Right ventricle myocardium inferior (tissue), 1 donor: ENCODE results near the gene ZSCAN25. TPM values are rescaled to one million over a fixed set of nuclear protein-coding genes. Genes with fewer than 3 reads are reported as not detected.
"Not testable (repeated sequence)": the region's sequence is repeated elsewhere in the genome, so short reads cannot be mapped to it uniquely, and the experiment has no call there.

Source experiments
- ATAC-seq: fragments of 200-7000 bp; cut with Tn5 transposase; one replicate; pipeline ENCODE4 v1.9.1; 2020; ENCODE audit warnings: mild to moderate bottlenecking, moderate library complexity
- DNase-seq: peaks from one replicate; pipeline ENCODE4 v3.0.0; 2021; ENCODE audit errors: missing footprints
- intact Hi-C: fragments of 100-400 bp; cut with DNase I; formaldehyde crosslinking; loops from one replicate; pipeline ENCODE4 v1.11.0; 2022
- total RNA-seq: library from RNA; stranded (reverse); fragmentation: NEBNext Ultra II Directional; extraction: Animal tissue kit (Norgen Biotek cat#: 25700); gene quantifications from one replicate; pipeline ENCODE4 v1.2.1, GENCODE V29; 2021
- donor health status: DM: no; HTN: yes; CAD: no; lungs with severe emphysema.

Gene ZSCAN25
- total RNA-seq, 1 donor from 2014 or later: 8.1 TPM

GRCh38 chr7:99614495-99614894, 2.3 kb upstream of the ZSCAN25 start:
- no peak for DNase-seq
- ATAC-seq: no peak
- intact Hi-C loops: no loop called here

GRCh38 chr7:99615989-99616358, 772 bp upstream of the ZSCAN25 start:
- ATAC-seq: no peak
- no peak for DNase-seq
- intact Hi-C loops: no loop called here

- intact Hi-C loops: no loop called here
- ATAC-seq (no peak), DNase-seq (no peak)
Observed at GRCh38 chr7:99617192-99617781, 541 bp downstream of the ZSCAN25 start.

- no peak for DNase-seq
- no peak for ATAC-seq
- intact Hi-C loops: no loop called here
Observed at GRCh38 chr7:99618726-99619125, 2.0 kb downstream of the ZSCAN25 start.

GRCh38 chr7:99619571-99620130, 2.9 kb downstream of the ZSCAN25 start:
- ATAC-seq (no peak), DNase-seq (no peak)
- intact Hi-C loops: no loop called here

- intact Hi-C loops: no loop called here
- DNase-seq (no peak), ATAC-seq (no peak)
Observed at GRCh38 chr7:99621271-99621670, 4.5 kb downstream of the ZSCAN25 start.

GRCh38 chr7:99622596-99622995, 5.8 kb downstream of the ZSCAN25 start:
- intact Hi-C loops: no loop called here
- no peak for ATAC-seq
- DNase-seq: no peak

GRCh38 chr7:99623091-99623693, 6.4 kb downstream of the ZSCAN25 start:
- intact Hi-C loops: no loop called here

GRCh38 chr7:99623702-99624447, 7.1 kb downstream of the ZSCAN25 start:
- ATAC-seq: no peak
- intact Hi-C loops: no loop called here

More at GRCh38 chr7:99623091-99623693, 6.4 kb downstream of the ZSCAN25 start:
- ATAC-seq (no peak), DNase-seq (no peak)

GRCh38 chr7:99624484-99624883, 7.7 kb downstream of the ZSCAN25 start:
- intact Hi-C loops: no loop called here
- ATAC-seq: no peak
- no peak for DNase-seq

More at GRCh38 chr7:99623702-99624447, 7.1 kb downstream of the ZSCAN25 start:
- no peak for DNase-seq

GRCh38 chr7:99625321-99625720, 8.6 kb downstream of the ZSCAN25 start:
- no peak for DNase-seq
- no peak for ATAC-seq
- intact Hi-C loops: no loop called here

GRCh38 chr7:99625961-99626360, 9.2 kb downstream of the ZSCAN25 start:
- intact Hi-C loops: no loop called here
- ATAC-seq: no peak
- DNase-seq: no peak

GRCh38 chr7:99626661-99627060, 9.9 kb downstream of the ZSCAN25 start:
- ATAC-seq (no peak), DNase-seq (no peak)
- intact Hi-C loops: no loop called here

GRCh38 chr7:99627513-99627912, 10.8 kb downstream of the ZSCAN25 start:
- intact Hi-C loops: no loop called here
- DNase-seq (no peak), ATAC-seq (no peak)

- intact Hi-C loops: no loop called here
- no peak for DNase-seq
- no peak for ATAC-seq
Observed at GRCh38 chr7:99628471-99629465, 12.0 kb downstream of the ZSCAN25 start.

GRCh38 chr7:99629643-99630042, 12.9 kb downstream of the ZSCAN25 start:
- DNase-seq: no peak
- ATAC-seq: no peak
- intact Hi-C loops: no loop called here

- intact Hi-C loops: no loop called here
- DNase-seq (no peak), ATAC-seq (peak; percentile 74)
Observed at GRCh38 chr7:99631295-99632109, 14.8 kb downstream of the ZSCAN25 start.

- intact Hi-C loops, DNase-seq, ATAC-seq: not testable (repeated sequence)
Observed at GRCh38 chr7:99637414-99637813, 20.7 kb downstream of the ZSCAN25 start.
